Measurements from ENCODE around the gene TMOD3. TPM values are rescaled to one million over a fixed set of nuclear protein-coding genes. Genes with fewer than 3 reads are reported as not detected.
A peak's percentile ranks its signal among the peaks of the same experiment; 100 is the strongest.

TMOD3 gene
- total RNA-seq, 1 donor from 2014 or later, result 75.4 TPM

DNA sequence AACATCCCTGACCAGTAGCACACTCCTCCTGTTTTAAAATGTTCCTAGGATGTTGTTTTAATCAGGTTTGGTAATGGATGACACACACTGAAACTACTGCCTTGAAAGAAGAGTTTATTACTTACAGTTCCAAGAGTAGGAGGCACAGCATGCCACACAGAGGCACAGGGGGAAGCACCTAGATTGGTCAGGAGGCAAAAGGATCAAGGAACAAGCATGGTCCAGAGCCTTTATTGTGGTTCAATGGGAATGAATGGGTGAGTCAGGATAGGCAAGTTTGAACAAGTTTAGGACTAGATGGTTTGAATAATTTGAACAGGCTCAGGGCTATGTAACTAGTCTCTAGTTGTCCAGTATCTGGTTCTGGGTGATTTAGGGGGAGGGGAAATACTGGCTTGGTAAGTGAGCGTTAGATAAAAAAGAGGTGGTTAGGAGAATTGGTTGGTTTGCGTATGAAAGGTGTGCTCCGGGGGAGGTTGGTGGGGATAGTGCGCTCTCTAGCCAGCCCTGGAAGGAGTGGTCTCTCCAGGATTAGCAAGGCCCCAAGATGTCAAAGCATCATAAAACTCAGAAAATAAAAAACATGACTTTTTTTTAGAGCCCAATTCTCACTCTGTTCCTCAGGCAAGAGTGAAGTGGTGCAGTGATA is 35.1 kb downstream of the TMOD3 start:
- DNase-seq (ENCODE audit: extremely low spot score, unreplicated experiment), result no peak
- peak overlapping the region; percentile 8 for H3K27ac Mint-ChIP-seq (ENCODE audit: unreplicated experiment)
- peaks cover 56% of the 10 kb centered on the region for H3K4me1 Mint-ChIP-seq (ENCODE audit: unreplicated experiment)
- H3K36me3 Mint-ChIP-seq (ENCODE audit: unreplicated experiment), result peaks cover 29% of the 10 kb centered on the region
- TF ChIP-seq, protein P1, sequence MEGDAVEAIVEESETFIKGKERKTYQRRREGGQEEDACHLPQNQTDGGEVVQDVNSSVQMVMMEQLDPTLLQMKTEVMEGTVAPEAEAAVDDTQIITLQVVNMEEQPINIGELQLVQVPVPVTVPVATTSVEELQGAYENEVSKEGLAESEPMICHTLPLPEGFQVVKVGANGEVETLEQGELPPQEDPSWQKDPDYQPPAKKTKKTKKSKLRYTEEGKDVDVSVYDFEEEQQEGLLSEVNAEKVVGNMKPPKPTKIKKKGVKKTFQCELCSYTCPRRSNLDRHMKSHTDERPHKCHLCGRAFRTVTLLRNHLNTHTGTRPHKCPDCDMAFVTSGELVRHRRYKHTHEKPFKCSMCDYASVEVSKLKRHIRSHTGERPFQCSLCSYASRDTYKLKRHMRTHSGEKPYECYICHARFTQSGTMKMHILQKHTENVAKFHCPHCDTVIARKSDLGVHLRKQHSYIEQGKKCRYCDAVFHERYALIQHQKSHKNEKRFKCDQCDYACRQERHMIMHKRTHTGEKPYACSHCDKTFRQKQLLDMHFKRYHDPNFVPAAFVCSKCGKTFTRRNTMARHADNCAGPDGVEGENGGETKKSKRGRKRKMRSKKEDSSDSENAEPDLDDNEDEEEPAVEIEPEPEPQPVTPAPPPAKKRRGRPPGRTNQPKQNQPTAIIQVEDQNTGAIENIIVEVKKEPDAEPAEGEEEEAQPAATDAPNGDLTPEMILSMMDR (IDR thresholded peaks at IDR 0.05), result no peak
- no peak overlapping the region for H3K4me3 Mint-ChIP-seq (ENCODE audit: unreplicated experiment)
- no peaks in the 10 kb centered on the region for H3K9me3 Mint-ChIP-seq (ENCODE audit: unreplicated experiment)
- no peaks in the 10 kb centered on the region for H3K27me3 Mint-ChIP-seq (ENCODE audit: unreplicated experiment)

DNA sequence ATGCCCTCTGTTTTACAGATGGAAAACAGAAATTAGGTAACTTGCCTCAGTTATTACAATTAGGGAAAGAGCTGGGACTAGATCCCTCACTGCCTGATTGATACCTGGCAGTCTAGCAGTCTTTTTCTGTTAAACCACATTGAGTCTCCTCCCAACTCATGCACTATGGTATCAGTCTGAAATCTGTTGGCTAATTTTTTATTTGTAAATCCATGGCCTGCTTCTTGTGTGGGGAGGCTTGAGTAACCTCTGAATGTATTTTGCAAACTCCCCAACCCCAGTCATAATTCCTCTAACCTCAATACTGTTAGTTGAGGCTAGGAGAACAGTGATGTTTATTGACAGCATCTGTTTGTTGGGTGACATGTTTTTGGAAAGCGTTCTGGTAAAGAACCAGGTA is 35.9 kb downstream of the TMOD3 start:
- no peak for DNase-seq (ENCODE audit: extremely low spot score, unreplicated experiment)
- H3K9me3 Mint-ChIP-seq (ENCODE audit: unreplicated experiment), result no peaks in the 10 kb centered on the region
- H3K27ac Mint-ChIP-seq (ENCODE audit: unreplicated experiment), result no peak overlapping the region
- peaks cover 27% of the 10 kb centered on the region for H3K36me3 Mint-ChIP-seq (ENCODE audit: unreplicated experiment)
- peaks cover 56% of the 10 kb centered on the region for H3K4me1 Mint-ChIP-seq (ENCODE audit: unreplicated experiment)
- TF ChIP-seq, protein P1 (IDR thresholded peaks at IDR 0.05), result no peak
- H3K27me3 Mint-ChIP-seq (ENCODE audit: unreplicated experiment), result no peaks in the 10 kb centered on the region
- H3K4me3 Mint-ChIP-seq (ENCODE audit: unreplicated experiment), result no peak overlapping the region

DNA sequence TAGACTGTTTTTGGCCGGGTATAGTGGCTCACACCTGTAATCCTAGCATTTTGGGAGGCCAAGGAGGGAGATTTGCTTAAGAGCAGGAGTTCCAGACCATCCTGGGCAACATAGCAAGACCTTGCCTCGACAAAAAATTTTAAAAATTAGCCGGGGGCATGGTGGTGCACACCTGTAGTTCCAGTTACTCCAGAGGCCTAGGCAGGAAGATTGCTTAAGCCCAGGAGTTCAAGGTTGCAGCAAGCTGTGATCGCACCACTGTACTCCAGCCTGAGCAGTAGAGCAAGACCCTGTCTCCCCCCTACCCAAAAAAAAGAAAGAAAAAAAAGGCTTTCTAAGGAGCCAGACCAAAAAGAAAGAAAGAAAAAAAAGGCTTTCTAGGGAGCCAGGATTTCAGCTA is 36.7 kb downstream of the TMOD3 start:
- Mint-ChIP-seq H3K27me3 (ENCODE audit: unreplicated experiment) (no peaks in the 10 kb centered on the region), H3K4me3 (ENCODE audit: unreplicated experiment) (no peak overlapping the region), H3K4me1 (ENCODE audit: unreplicated experiment) (peaks cover 55% of the 10 kb centered on the region), H3K27ac (ENCODE audit: unreplicated experiment) (peak overlapping the region; percentile 90), H3K36me3 (ENCODE audit: unreplicated experiment) (peaks cover 36% of the 10 kb centered on the region), H3K9me3 (ENCODE audit: unreplicated experiment) (no peaks in the 10 kb centered on the region)
- TF ChIP-seq, protein P1 (IDR thresholded peaks at IDR 0.05), result no peak
- no peak for DNase-seq (ENCODE audit: extremely low spot score, unreplicated experiment)

DNA sequence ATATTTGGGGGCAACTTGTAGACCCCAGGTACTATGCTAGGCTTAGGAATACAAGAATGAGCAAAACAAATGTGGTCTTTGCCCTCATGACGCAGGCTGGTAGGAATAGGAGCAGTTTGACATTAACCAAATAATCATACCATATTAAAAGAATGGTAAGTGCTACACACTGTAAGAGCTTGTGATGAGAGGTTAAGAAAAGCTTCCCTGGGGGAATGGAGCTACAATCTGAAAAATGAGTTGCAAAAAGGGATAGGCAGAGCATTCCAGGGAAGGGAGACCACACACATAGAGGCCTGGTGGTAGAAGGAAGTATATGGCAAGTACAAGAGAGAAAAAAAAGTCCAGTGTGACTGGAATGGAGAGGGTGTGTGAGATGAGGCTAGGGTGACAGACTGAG is 37.3 kb downstream of the TMOD3 start:
- H3K36me3 Mint-ChIP-seq (ENCODE audit: unreplicated experiment), result peaks cover 41% of the 10 kb centered on the region
- no peak for DNase-seq (ENCODE audit: extremely low spot score, unreplicated experiment)
- H3K27me3 Mint-ChIP-seq (ENCODE audit: unreplicated experiment), result no peaks in the 10 kb centered on the region
- peak overlapping the region; percentile 90 for H3K27ac Mint-ChIP-seq (ENCODE audit: unreplicated experiment)
- H3K9me3 Mint-ChIP-seq (ENCODE audit: unreplicated experiment), result no peaks in the 10 kb centered on the region
- H3K4me3 Mint-ChIP-seq (ENCODE audit: unreplicated experiment), result no peak overlapping the region
- H3K4me1 Mint-ChIP-seq (ENCODE audit: unreplicated experiment), result peaks cover 53% of the 10 kb centered on the region
- TF ChIP-seq, protein P1 (IDR thresholded peaks at IDR 0.05), result no peak

DNA sequence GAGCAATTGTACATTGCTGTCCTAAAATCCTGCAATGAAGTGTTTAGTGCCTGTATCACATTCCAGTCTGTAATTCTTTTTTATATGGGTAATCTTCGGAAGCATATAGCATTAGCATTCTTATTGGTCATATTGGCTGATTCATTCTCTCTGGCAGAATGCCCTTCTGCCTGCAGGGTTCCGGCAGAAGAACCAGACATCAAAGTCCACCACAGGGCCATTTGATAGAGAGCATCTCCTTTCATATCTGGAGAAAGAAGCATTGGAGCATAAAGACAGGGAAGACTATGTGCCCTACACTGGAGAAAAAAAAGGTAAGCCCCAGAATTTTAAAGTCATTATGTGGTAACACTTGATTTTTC is 39.6 kb downstream of the TMOD3 start:
- Mint-ChIP-seq H3K27ac (ENCODE audit: unreplicated experiment) (peak overlapping the region; percentile 79), H3K4me1 (ENCODE audit: unreplicated experiment) (peaks cover 41% of the 10 kb centered on the region), H3K36me3 (ENCODE audit: unreplicated experiment) (peaks cover 37% of the 10 kb centered on the region), H3K4me3 (ENCODE audit: unreplicated experiment) (no peak overlapping the region), H3K27me3 (ENCODE audit: unreplicated experiment) (no peaks in the 10 kb centered on the region), H3K9me3 (ENCODE audit: unreplicated experiment) (no peaks in the 10 kb centered on the region)
- DNase-seq (ENCODE audit: extremely low spot score, unreplicated experiment), result no peak
- TF ChIP-seq, protein P1 (IDR thresholded peaks at IDR 0.05), result no peak
